Smooth muscle cell (in vitro differentiated cells): ENCODE data around the gene HK2. TPM values are rescaled to one million over a fixed set of nuclear protein-coding genes. Genes with fewer than 3 reads are reported as not detected.
"Not testable (repeated sequence)": the region's sequence is repeated elsewhere in the genome, so short reads cannot be mapped to it uniquely, and the experiment has no call there.

Source experiments
- DNase-seq: peaks from one replicate; lab custom pipeline; 2025; ENCODE audit not compliant: unreplicated experiment; lab: John Stamatoyannopoulos, UW
- H2AFZ ChIP-seq: fragments of 200-600 bp; sonication (generic); 2 replicates; pipeline ENCODE4 v1.6.0; 2016; ENCODE audit warnings: antibody characterized with exemption, low read depth, mild to moderate bottlenecking
- H3F3A ChIP-seq: fragments of 200-600 bp; sonication (generic); 2 replicates; pipeline ENCODE4 v1.6.0; 2017; ENCODE audit warnings: antibody characterized with exemption, low read depth
- H3K27ac ChIP-seq: fragments of 200-600 bp; sonication (generic); 2 replicates; pipeline ENCODE4 v1.5.1; 2016; ENCODE audit warnings: low read depth, mild to moderate bottlenecking
- H3K27me3 ChIP-seq: fragments of 200-600 bp; sonication (generic); 2 replicates; pipeline ENCODE4 v1.6.1; 2016; ENCODE audit warnings: low read depth, mild to moderate bottlenecking
- H3K36me3 ChIP-seq: fragments of 200-600 bp; sonication (generic); 2 replicates; pipeline ENCODE4 v1.5.1; 2016; ENCODE audit warnings: low read depth
- H3K4me1 ChIP-seq: fragments of 200-600 bp; sonication (generic); 2 replicates; pipeline ENCODE4 v1.5.1; 2016; ENCODE audit warnings: low read depth
- H3K4me2 ChIP-seq: fragments of 200-600 bp; sonication (generic); 2 replicates; pipeline ENCODE4 v1.6.0; 2016; ENCODE audit warnings: mild to moderate bottlenecking
- H3K4me3 ChIP-seq: fragments of 200-600 bp; sonication (generic); 2 replicates; pipeline ENCODE4 v1.5.1; 2016; ENCODE audit warnings: mild to moderate bottlenecking
- H3K79me2 ChIP-seq: fragments of 200-600 bp; sonication (generic); 2 replicates; pipeline ENCODE4 v1.6.0; 2016; ENCODE audit warnings: low read depth, mild to moderate bottlenecking
- H3K9ac ChIP-seq: fragments of 200-600 bp; sonication (generic); 2 replicates; pipeline ENCODE4 v1.6.0; 2016; ENCODE audit warnings: low read depth
- H3K9me3 ChIP-seq: fragments of 200-600 bp; sonication (generic); replicated peaks from 2 replicates; pipeline ENCODE4 v1.5.1; 2016; ENCODE audit warnings: low read depth
- H4K20me1 ChIP-seq: fragments of 200-600 bp; sonication (generic); 2 replicates; pipeline ENCODE4 v1.6.0; 2016; ENCODE audit warnings: low read depth
- WGBS: methylation state at CpG from one replicate; pipeline ENCODE4 v1.1.7; 2016; ENCODE audit warnings: low lambda C conversion rate; 5-methylcytosine and 5-hydroxymethylcytosine counted together
- polyA plus RNA-seq: library from polyadenylated mRNA; unstranded; fragments of >200 nt; fragmentation: Nextera tagmentation; extraction: Ambion mirVana; gene quantifications from 2 replicates; pipeline ENCODE4 v1.2.1, GENCODE V29; 2016
- total RNA-seq: library from RNA; depleted of rRNA; stranded (reverse); fragments of >200 nt; gene quantifications from 2 replicates; pipeline ENCODE4 v1.2.3, GENCODE V29; 2014
- TF ChIP-seq, protein P1 (sequence below): fragments of 200-600 bp; sonication (generic); IDR thresholded peaks from 2 replicates; pipeline ENCODE4 v1.5.1; 2017; ENCODE audit warnings: borderline replicate concordance, mild to moderate bottlenecking, antibody characterized with exemption; ENCODE audit not compliant: insufficient read depth, poor library complexity, severe bottlenecking

HK2 gene
- total and polyA plus RNA-seq, 2 experiments from 2014 or later = 20.3 to 38.0 TPM

DNA sequence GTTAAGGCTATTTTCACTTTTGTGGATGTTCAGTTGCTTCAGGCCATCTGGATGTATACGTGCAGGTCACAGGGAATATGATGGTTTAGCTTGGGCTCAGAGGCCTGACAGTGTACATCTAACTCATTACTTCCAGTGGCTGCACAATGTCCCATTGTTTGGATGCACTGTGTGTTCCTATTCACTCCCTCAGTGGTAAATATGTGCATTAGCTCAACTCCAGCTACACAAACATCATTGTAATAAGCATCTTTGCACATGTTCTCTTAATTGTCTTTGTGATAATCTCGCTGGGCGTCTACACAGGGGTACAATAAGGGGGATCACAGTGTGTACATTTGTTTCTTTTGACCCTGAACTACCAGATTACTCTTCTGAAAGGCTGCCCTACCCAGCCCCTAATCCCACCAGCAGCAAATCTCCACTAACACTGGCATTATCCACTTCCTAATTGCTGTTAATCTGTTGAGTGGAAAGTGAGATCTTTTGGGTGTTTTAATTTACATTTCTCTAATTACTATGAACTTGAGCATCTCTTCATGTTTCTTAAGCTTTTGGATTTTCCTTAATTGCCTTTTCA lies 68.4 kb downstream of the HK2 start:
- no peaks in the 10 kb centered on the region for H3K9me3 ChIP-seq
- H3K27ac ChIP-seq = no peak overlapping the region
- H3K4me2 ChIP-seq = no peak overlapping the region
- no peaks in the 10 kb centered on the region for H3K79me2 ChIP-seq
- 92% methylated on average over 3 of the region's 3 CpGs for WGBS
- TF ChIP-seq, protein P1, sequence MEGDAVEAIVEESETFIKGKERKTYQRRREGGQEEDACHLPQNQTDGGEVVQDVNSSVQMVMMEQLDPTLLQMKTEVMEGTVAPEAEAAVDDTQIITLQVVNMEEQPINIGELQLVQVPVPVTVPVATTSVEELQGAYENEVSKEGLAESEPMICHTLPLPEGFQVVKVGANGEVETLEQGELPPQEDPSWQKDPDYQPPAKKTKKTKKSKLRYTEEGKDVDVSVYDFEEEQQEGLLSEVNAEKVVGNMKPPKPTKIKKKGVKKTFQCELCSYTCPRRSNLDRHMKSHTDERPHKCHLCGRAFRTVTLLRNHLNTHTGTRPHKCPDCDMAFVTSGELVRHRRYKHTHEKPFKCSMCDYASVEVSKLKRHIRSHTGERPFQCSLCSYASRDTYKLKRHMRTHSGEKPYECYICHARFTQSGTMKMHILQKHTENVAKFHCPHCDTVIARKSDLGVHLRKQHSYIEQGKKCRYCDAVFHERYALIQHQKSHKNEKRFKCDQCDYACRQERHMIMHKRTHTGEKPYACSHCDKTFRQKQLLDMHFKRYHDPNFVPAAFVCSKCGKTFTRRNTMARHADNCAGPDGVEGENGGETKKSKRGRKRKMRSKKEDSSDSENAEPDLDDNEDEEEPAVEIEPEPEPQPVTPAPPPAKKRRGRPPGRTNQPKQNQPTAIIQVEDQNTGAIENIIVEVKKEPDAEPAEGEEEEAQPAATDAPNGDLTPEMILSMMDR = no peak
- no peaks in the 10 kb centered on the region for H4K20me1 ChIP-seq
- H2AFZ ChIP-seq = no peak overlapping the region
- H3K4me3 ChIP-seq = no peak overlapping the region
- no peak overlapping the region for H3K9ac ChIP-seq
- H3K27me3 ChIP-seq = no peaks in the 10 kb centered on the region
- no peak for DNase-seq
- H3K36me3 ChIP-seq = no peaks in the 10 kb centered on the region
- H3K4me1 ChIP-seq = no peaks in the 10 kb centered on the region
- H3F3A ChIP-seq = no peaks in the 10 kb centered on the region

DNA sequence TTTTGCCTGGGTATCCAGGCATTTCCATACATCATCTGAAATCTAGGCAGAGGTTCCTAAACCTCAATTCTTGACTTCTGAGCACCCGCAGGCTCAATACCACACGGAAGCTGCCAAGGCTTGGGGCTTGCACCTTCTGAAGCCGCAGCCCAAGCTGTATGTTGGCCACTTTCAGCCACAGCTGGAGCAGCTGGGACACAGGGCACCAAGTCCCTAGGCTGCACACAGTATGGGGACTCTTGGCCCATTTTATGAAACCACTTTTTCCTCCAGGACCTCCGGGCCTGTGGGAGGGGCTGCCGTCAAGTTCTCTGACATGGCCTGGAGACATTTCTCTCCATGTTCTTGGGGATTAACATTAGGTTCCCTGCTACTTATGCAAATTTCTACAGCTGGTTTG lies 72.5 kb downstream of the HK2 start:
- Histone ChIP-seq H3K79me2 (no peaks in the 10 kb centered on the region), H4K20me1 (no peaks in the 10 kb centered on the region), H2AFZ (no peak overlapping the region), H3K36me3 (no peaks in the 10 kb centered on the region), H3K9me3 (no peaks in the 10 kb centered on the region), H3K4me3 (no peak overlapping the region), H3K4me1 (no peaks in the 10 kb centered on the region), H3K4me2 (no peak overlapping the region), H3K9ac (no peak overlapping the region), H3K27ac (no peak overlapping the region), H3K27me3 (peaks cover 15% of the 10 kb centered on the region), H3F3A (no peaks in the 10 kb centered on the region)
- no peak for DNase-seq
- TF ChIP-seq, protein P1 = no peak
- WGBS = 95% methylated on average over 5 of the region's 5 CpGs

DNA sequence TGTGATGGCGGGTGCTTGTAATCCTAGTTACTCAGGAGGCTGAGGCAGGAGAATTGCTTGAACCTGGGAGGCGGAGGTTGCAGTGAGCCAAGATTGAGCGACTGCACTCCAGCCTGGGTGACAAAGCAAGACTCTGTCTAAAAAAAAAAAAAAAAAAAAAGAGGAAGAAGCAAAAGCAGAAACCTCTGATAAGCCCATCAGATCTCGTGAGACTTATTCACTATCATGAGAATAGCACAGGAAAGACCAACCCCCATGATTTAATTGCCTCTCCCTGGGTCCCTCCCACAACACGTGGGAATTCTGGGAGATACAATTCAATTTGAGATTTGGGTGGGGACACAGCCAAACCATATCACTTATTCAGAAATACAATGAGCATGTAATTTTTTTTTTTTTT lies 73.6 kb downstream of the HK2 start:
- H3K9me3 ChIP-seq, H3K9ac ChIP-seq, DNase-seq, H3K27ac ChIP-seq, H3K36me3 ChIP-seq, H2AFZ ChIP-seq, H3F3A ChIP-seq, H4K20me1 ChIP-seq, H3K79me2 ChIP-seq, H3K4me3 ChIP-seq, H3K4me1 ChIP-seq, H3K4me2 ChIP-seq: not testable (repeated sequence)
- 92% methylated on average over 4 of the region's 5 CpGs for WGBS
- peaks cover 15% of the 10 kb centered on the region for H3K27me3 ChIP-seq

DNA sequence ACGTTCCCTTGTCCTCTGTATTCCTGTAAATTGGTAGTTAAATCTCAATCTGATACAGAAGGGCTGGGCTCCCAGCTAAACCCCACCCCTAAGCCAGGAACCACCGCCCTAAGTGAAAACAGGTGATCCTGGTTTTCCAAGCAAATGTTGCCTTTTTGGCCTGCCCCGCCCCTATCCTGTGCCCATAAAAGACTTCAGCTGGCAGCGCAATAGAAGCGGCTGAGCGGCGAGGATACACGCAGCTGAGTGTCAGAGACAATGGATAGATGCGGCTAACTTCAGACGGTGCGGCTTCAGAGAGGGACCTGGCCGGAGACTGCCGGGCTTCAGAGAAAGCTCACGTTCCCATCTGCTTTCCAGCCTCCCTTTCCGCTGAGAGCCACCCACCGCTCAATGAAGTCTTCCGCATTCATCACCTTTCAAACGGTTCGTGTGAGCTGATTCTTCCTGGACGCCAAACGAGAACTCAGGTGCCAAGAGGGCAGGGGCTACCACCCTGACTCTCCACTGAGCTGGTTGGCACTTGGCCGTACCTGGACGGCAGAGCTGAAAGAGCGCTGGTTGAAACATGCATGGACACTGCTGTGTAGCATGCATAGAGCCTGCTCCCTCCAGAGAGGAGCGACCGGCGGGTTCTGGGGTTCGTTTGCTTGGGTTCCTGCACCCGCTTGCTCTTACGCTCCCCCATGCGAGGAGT lies 75.0 kb downstream of the HK2 start:
- no peak overlapping the region for H2AFZ ChIP-seq
- no peak for DNase-seq

More for the DNA sequence above, 75.0 kb downstream of the HK2 start:
- Histone ChIP-seq H3K27ac (no peak overlapping the region), H3F3A (no peaks in the 10 kb centered on the region), H3K9me3 (no peaks in the 10 kb centered on the region), H4K20me1 (no peaks in the 10 kb centered on the region), H3K79me2 (no peaks in the 10 kb centered on the region), H3K36me3 (no peaks in the 10 kb centered on the region), H3K9ac (no peak overlapping the region), H3K4me2 (peak overlapping the region; percentile 68), H3K4me1 (no peaks in the 10 kb centered on the region), H3K4me3 (peak overlapping the region; percentile 8), H3K27me3 (peaks cover 15% of the 10 kb centered on the region)
- TF ChIP-seq, protein P1 = no peak
- 43% methylated on average over 31 of the region's 31 CpGs for WGBS
